ENCODE results near the gene FAM120A. TPM values are rescaled to one million over a fixed set of nuclear protein-coding genes. Genes with fewer than 3 reads are reported as not detected.

The FAM120A gene
- total RNA-seq, 1 donor from 2014 or later = 57.3 TPM

DNA sequence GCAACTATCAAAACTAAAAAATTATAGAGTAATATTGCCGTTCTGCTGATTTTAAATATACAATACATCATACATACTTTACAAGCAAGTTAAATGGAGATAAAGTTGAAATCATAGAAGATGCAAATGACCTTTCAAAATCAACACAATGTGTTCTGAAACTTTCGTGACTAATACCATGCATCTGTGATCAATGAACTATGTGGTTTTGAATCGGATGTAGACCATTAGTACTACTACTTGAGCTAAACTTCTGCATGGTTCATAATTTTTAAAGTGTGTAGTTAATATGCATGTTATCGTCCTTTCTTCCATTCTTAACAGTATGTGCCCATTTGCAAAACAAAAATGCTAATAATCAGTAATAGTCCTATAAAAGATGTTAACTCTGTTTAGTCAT lies 113.6 kb downstream of the FAM120A start:
- peaks cover 8% of the 10 kb centered on the region for H3K36me3 Mint-ChIP-seq (ENCODE audit: low read depth)
- no peaks in the 10 kb centered on the region for H3K9me3 Mint-ChIP-seq
- TF ChIP-seq, protein P1, sequence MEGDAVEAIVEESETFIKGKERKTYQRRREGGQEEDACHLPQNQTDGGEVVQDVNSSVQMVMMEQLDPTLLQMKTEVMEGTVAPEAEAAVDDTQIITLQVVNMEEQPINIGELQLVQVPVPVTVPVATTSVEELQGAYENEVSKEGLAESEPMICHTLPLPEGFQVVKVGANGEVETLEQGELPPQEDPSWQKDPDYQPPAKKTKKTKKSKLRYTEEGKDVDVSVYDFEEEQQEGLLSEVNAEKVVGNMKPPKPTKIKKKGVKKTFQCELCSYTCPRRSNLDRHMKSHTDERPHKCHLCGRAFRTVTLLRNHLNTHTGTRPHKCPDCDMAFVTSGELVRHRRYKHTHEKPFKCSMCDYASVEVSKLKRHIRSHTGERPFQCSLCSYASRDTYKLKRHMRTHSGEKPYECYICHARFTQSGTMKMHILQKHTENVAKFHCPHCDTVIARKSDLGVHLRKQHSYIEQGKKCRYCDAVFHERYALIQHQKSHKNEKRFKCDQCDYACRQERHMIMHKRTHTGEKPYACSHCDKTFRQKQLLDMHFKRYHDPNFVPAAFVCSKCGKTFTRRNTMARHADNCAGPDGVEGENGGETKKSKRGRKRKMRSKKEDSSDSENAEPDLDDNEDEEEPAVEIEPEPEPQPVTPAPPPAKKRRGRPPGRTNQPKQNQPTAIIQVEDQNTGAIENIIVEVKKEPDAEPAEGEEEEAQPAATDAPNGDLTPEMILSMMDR (conservative IDR thresholded peaks at IDR 0.05) = no peak
- H3K4me3 Mint-ChIP-seq = no peak overlapping the region
- no peaks in the 10 kb centered on the region for H3K27me3 Mint-ChIP-seq (ENCODE audit: low read depth)
- DNase-seq (ENCODE audit: low read depth, low spot score) = no peak
- no peak overlapping the region for H3K27ac Mint-ChIP-seq (ENCODE audit: unreplicated experiment)
- H3K4me1 Mint-ChIP-seq = peaks cover 14% of the 10 kb centered on the region

DNA sequence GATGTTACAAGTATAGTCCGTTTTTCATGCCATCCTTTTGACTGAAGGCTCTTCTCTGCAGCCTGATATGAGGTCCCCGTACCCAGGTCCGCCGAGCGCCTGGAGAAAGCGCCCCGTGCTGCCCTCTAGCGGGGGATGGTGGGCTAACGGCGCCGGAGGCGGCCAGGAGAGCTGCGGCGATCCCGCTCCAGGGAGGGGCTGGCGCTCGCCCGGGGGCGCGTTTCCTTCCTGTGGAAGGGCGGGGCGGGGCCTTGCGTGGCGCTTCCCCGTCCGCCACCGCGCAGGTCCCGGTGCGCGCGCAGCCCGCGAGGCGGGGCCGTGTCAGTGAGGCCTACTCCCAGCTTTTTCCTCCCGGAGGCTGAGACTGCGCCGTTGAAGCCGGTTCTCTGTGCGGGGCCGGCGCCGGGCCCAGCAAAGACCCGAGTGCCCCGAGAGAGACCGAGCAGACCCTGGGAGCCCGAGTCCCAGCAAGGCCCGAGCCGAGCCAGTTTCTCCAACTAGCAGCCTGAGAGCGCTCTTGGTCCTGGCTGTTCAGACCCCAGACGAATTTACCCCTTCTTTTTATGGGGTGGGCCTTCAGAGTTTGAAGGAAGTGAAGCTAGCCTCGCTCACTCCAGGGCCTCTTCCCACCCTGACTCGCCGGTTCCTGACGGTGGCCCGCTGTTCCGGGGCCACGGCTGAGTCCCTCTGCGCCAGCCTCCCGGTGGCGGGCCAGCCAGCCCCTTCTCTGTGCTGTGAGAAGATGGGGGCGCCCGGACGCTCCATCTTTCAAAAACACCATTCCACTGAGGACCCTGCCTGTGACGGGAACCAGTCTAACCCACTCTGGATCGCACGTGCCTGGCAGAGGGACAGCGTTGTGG lies 115.2 kb downstream of the FAM120A start:
- Mint-ChIP-seq H3K4me3 (peak overlapping the region; percentile 77), H3K9me3 (peaks cover 6% of the 10 kb centered on the region), H3K36me3 (ENCODE audit: low read depth) (peaks cover 18% of the 10 kb centered on the region), H3K27ac (ENCODE audit: unreplicated experiment) (peak overlapping the region; percentile 96), H3K27me3 (ENCODE audit: low read depth) (no peaks in the 10 kb centered on the region), H3K4me1 (peaks cover 14% of the 10 kb centered on the region)
- peak; percentile 100 for DNase-seq (ENCODE audit: low read depth, low spot score)
- TF ChIP-seq, protein P1 (conservative IDR thresholded peaks at IDR 0.05) = peak; percentile 96

DNA sequence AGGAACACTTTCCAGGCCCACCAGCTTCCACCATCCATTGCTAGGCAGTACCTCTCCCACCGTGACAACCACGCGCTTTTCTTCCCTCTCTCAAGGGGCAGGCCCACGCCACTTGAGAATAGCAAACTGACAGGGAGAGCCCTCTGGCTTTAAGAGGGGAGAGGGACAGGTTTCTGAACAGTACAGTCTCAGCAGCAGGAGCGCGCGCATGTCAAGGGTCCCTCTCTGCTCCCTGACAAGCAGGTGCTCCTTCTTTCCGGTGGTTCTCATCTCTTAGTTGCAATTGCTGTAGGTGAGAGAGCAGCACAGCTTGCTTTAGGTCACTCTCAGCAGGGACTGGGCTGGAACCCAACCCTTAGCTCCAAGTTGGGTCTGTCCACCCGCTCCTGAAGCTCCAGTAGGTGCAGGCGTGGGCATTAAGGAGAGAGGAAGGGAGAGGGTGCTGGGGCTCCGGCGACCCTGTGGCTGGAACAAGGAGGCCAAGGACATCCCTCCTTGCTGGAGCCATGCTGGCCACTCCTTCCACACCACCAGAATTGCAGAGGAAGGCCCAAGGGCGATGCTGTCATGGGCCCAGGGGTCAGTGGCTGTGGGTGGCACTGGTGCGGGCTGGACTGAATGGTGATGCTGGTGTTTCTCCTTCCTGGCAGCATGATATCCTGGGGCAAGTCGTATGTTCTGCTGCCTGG lies 115.9 kb downstream of the FAM120A start:
- Mint-ChIP-seq H3K36me3 (ENCODE audit: low read depth) (peaks cover 14% of the 10 kb centered on the region), H3K4me1 (peaks cover 14% of the 10 kb centered on the region), H3K27me3 (ENCODE audit: low read depth) (no peaks in the 10 kb centered on the region), H3K4me3 (peak overlapping the region; percentile 44), H3K9me3 (peaks cover 7% of the 10 kb centered on the region), H3K27ac (ENCODE audit: unreplicated experiment) (peak overlapping the region; percentile 67)
- no peak for DNase-seq (ENCODE audit: low read depth, low spot score)
- TF ChIP-seq, protein P1 (conservative IDR thresholded peaks at IDR 0.05) = no peak

DNA sequence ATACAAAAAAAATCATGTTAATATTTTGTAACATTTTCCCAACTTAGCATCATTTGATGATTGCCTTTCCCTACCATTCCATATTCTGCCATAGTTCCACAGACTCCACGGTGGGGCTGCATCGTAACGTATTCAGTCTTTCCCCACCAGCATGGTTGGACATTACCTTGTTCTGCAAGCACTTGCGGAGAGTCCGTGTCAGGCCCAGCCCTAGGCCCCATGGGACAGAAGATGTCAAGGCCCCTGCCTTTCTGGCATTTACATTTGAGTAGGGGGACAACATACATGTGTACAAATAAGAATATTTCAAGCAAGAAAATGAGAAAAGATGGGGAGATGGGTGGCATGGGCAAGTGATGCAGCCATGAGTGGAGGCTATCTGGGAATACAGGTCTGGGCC lies 116.7 kb downstream of the FAM120A start:
- Mint-ChIP-seq H3K4me1 (peaks cover 14% of the 10 kb centered on the region), H3K27me3 (ENCODE audit: low read depth) (no peaks in the 10 kb centered on the region), H3K4me3 (no peak overlapping the region), H3K27ac (ENCODE audit: unreplicated experiment) (no peak overlapping the region), H3K36me3 (ENCODE audit: low read depth) (peaks cover 16% of the 10 kb centered on the region), H3K9me3 (peaks cover 8% of the 10 kb centered on the region)
- TF ChIP-seq, protein P1 (conservative IDR thresholded peaks at IDR 0.05) = no peak
- DNase-seq (ENCODE audit: low read depth, low spot score) = no peak

DNA sequence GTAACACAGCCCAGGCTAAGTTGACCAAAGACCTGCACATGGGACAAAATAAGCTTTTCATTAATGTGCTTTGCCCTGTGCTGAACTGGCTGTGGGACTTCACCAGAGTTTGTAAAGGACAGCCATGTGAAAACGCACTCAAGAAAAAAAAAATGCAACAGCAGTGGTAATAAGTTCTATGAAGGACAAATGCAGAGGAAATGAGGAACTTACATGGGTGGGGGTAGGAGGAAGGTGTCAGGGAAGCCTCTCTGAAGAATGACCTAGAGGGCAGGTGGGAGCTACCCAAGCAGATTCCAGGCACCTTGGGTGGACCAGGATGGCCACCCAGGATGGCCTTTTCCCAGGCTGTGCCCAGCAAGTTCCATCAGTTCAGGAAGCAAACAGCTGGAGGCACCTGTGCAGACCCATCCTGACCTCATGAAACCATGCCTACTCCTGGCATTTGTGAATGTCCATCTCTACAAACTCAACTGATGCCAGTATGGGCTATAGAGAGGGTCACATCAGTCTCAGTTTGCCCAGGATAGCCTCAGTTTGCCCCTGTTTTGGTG lies 118.2 kb downstream of the FAM120A start:
- H3K4me1 Mint-ChIP-seq = peaks cover 20% of the 10 kb centered on the region

More for the DNA sequence above, 118.2 kb downstream of the FAM120A start:
- TF ChIP-seq, protein P1 (conservative IDR thresholded peaks at IDR 0.05) = no peak
- peaks cover 8% of the 10 kb centered on the region for H3K9me3 Mint-ChIP-seq
- H3K27me3 Mint-ChIP-seq (ENCODE audit: low read depth) = no peaks in the 10 kb centered on the region
- H3K4me3 Mint-ChIP-seq = peak overlapping the region; percentile 5
- H3K27ac Mint-ChIP-seq (ENCODE audit: unreplicated experiment) = peak overlapping the region; percentile 71
- peaks cover 16% of the 10 kb centered on the region for H3K36me3 Mint-ChIP-seq (ENCODE audit: low read depth)
- DNase-seq (ENCODE audit: low read depth, low spot score) = no peak
